Stimulated activated CD8-positive, alpha-beta memory T cell treated with anti-CD3 and anti-CD28 coated beads, Interleukin-4, amount 100 ng/mL, for 24 hours (primary cell): ENCODE data around the gene C1orf116.
A peak's percentile ranks its signal among the peaks of the same experiment; 100 is the strongest.
"Not testable (repeated sequence)": the region's sequence is repeated elsewhere in the genome, so short reads cannot be mapped to it uniquely, and the experiment has no call there.

Source experiments
- DNase-seq: peaks from one replicate; pipeline ENCODE4 v3.0.0-alpha.2; 2020; ENCODE audit warnings: low read depth

The C1orf116 gene

DNA sequence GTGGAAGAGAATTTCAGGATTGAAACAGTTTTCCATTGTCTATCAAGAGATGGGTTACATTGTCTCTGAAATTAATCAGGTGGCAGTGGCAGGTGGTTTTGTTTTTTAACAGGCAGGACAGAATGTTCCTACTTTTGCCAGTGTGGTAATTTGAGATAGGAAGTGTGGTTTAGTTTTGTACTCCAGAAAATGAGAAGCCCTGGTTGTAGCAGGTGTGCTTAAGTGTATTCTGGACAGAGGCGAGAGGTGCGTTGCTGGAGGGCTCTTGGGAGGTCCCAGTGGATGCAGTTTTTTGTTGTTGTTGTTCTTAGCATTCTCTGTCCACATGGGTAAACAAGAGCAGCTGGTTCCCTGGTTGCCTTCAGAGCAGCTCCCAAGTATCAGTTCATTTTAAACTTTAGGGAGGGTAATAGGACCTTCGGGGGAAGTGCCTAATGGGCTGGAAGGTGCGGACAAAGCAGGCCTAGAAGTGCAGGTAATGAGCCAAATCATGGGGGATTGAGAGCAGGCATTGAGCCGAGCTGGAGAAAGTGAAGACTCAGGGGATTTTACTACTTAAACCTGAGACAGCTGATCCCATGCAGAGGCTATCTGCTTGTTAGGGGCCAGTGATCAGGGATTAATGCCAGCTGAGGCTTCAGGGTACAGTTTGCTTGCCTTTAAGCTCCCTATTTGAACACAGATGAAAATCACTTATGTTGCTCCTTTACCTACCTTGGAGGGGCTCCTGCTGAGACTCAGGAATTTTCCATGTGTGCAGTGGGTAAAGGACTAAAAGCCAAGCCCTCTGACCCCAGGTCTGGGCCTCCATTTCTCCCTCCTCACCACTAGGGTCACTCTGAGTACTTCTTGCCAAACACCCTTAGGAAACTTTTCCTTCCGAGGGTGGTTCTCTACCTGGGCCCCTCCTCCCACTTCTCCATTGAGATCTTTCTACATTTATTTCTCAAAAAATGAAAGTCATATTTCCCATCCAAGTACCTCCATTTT, 26.6 kb upstream of the C1orf116 start:
- DNase-seq = no peak

DNA sequence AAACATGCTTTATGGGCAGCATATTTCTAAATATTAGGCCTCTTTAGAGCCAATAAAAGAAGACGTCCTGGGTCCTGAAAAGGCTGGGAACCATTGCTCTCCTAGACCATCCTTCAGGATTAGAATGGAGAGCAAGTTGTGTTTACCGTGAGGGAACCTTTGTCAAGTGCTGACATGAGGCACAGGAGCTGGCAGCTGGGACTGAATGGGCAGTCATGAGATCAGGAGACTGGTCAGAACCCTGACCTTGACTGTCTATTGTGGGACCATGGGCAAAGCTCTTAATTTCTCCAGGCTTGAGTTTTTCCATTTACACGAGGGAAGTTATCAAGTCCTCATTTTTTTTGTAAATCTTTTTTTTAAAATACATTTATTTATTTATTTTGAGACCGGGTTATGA, 25.7 kb upstream of the C1orf116 start:
- DNase-seq = no peak

- DNase-seq = no peak
Measured at GRCh38 chr1:207056673-207057072, 24.1 kb upstream of the C1orf116 start.

GRCh38 chr1:207055386-207056001, 22.9 kb upstream of the C1orf116 start:
- DNase-seq = no peak

GRCh38 chr1:207054491-207054890, 21.9 kb upstream of the C1orf116 start:
- no peak for DNase-seq

- peak; percentile 92 for DNase-seq
Measured at GRCh38 chr1:207052911-207053769, 20.6 kb upstream of the C1orf116 start, which contains the start of gene PFKFB2. Gene PFKFB2, plus strand, starts transcription at chr1:207053275. Its CDS starts 1,443 bp downstream, at chr1:207054718.

DNA sequence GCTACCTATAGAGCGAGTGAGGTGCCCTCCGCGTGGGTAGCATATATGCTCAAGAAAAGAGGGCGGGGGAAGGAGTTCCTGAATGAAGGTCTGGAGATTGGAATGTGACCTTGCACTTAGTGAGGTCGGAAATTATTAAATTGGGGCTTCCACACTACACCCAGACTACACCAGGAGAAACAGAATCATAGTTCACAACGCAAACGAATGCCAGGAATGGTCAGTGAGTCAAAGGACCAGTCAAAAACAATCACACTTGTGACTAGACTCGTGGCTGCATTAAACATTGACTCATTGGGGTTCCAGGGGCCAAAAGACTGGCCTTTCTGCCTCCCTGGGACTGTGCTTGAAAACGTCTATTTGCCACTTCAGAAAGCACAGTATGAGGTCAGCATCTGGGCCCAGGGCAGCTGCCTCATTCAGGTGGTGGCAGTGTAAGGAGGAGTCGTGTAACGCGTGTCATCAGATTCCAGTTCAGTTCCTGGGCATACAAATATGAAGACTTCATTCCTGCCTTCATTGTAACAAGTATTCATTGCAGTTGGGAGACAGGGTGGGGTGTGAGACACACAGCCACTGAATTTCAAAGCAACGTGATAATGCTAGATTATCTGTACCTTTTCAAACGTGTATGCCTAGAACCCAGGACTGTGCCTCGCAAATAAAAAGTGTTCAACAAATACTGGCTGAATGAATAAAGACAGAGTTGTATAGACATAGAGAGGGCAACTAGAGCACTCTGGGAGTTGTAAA, 18.8 kb upstream of the C1orf116 start, which contains the start of gene YOD1:
Gene YOD1, minus strand, starts transcription at position 18 of the 753 bp plus-strand sequence. CDS start 178 bp downstream, outside the sequence.
- no peak for DNase-seq

- peak; percentile 82 for DNase-seq
Measured at GRCh38 chr1:207050480-207051190, 18.1 kb upstream of the C1orf116 start.

- peak; percentile 15 for DNase-seq
Measured at GRCh38 chr1:207049974-207050391, 17.4 kb upstream of the C1orf116 start.

DNA sequence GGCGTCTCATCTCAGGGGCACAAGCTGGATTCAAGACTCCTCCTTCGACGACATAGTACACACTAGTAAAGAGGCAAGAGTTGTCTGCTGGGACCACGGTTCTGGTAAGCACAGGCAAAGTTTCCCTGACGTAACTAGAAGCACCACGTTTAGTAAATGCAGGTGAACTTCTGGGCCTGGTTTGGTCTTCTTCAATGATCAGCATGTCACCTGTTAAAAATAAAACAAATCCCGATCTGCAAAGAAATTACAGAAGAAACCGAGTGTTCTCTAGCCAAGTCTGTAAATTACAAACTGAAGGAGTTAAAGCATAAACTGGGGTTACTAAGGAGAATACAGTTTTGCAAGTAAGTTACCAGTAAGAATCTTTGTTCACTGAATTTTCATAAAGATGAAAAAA, 17.0 kb upstream of the C1orf116 start:
- DNase-seq = no peak

GRCh38 chr1:207049054-207049453, 16.5 kb upstream of the C1orf116 start:
- DNase-seq = no peak

DNA sequence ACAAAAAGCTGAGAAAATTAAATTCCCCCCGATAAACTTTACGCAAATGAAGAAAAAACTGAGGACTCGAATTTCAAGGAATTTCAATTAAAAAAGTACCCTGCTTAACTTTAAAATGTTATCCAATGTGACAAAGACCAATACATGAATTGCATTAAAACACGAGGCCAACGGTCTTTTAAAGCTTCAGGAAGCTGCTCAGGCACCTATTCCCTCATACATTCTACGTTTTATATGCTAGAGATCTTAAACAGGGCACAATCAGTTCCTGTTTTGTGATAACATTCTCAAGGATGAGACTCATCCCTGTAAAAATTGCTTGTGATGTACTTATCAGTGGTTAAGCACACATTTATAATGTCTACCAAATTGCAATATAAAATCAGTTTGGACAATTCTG, 15.5 kb upstream of the C1orf116 start:
- no peak for DNase-seq

DNA sequence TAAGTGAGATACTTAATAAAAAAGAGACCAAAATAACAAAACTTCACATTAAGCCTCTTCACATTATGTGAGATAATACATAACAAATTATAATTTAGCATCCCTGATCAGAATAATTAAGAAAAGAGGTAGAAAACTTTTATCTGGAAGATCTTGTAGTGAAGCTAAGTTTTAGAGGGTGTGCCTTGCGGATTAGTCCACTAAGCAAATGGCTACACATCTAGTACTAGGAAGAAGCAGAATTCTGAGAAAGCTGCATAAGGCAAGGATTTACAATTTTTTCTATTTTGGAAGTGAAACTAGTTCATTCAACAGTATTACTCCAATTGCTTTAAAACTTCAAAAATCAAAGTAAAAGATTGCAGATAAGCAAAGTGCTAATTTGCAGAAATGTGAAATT, 14.9 kb upstream of the C1orf116 start:
- DNase-seq = no peak

DNA sequence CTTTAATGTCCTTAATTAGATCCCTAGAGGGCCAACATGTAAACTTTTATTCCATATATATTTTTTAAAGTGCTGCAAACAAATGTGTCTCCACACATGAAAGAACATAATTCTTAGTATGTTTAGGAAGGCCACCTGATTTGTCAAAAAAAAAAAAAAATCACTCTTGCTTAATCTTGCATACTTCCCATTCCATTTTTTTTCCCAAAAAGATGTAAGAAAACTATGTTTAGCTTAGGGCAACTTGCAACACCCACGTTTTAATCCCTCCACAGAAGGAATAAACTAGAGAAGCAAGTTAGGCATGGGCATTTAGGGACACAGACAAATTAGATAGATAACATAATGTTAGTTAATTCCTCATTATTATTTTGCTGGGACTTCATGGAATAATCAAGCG, 12.9 kb upstream of the C1orf116 start:
- DNase-seq = no peak

DNA sequence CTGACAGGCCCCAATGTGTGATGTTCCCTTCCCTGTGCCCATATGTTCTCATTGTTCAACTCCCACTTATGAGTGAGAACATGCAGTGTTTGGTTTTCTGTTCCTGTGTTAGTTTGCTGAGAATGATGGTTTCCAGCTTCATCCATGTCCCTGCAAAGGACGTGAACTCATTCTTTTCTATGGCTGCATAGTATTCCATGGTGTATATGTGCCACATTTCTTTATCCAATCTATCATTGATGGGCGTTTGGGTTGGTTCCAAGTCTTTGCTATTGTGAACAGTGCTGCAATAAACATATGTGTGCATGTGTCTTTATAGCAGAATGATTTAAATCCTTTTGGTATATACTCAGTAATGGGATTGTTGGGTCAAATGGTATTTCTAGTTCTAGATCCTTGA, 8.8 kb upstream of the C1orf116 start:
- not testable (repeated sequence) for DNase-seq

- DNase-seq = no peak
Measured at GRCh38 chr1:207040181-207040533, 7.6 kb upstream of the C1orf116 start.

GRCh38 chr1:207039380-207040180, 7.0 kb upstream of the C1orf116 start:
- DNase-seq = no peak

- DNase-seq = no peak
Measured at GRCh38 chr1:207036865-207037264, 4.3 kb upstream of the C1orf116 start.

DNA sequence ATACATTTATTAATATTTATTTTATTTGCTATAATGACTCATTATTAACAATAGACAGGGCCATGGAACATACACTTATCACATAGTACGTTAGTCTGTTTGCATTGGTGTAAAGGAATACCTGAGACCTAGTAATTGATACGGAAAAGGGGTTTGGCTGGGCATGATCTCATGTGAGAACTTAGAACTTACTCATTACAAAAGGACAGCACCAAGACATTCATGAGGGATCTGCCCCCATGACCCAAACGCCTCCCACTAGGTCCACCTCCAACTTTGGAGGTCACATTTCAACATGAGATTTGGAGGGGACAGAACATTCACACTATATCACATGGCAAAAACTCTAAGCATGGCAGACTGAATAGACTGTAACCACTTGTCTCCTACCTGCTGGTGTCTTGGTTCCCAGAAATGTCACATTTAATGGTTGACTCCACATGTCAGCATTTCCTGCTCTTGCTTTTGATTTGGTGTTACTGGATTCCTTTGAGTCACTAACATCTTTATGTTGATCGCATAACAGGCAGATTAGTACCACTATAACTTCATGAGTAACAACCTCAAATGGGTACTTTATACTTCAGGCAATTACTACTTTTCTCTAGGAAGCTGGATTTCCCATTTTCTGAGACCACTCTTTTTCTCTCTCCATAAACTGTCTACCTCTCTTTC, 3.5 kb upstream of the C1orf116 start:
- DNase-seq = no peak
